DMS53 (cell line): ENCODE results near the gene PRCC.
"Not testable (repeated sequence)": the region's sequence is repeated elsewhere in the genome, so short reads cannot be mapped to it uniquely, and the experiment has no call there.

ENCODE experiments used
- DNase-seq: peaks from one replicate; lab custom pipeline; 2025; lab: John Stamatoyannopoulos, UW

The PRCC gene

DNA sequence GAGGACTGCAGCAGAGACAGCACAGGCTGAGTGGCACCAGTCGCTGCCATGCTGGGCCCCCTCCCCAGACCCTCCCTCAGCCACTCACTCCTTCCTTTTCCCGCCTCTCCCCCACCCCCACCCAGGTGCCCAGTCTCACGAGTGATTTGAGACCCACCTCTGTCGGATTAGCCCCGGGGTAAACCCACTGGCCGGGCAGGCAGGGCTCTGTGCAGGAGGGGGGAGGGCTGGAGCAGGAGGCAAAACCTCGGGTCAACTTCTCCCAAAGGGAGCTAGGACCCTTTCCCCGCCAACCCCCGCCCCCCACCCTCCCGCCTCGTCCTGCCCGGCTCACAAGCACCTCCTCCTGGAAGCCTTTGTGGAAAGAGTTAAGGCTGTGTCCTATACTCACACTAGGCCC is 23.0 kb upstream of the PRCC start:
- no peak for DNase-seq

DNA sequence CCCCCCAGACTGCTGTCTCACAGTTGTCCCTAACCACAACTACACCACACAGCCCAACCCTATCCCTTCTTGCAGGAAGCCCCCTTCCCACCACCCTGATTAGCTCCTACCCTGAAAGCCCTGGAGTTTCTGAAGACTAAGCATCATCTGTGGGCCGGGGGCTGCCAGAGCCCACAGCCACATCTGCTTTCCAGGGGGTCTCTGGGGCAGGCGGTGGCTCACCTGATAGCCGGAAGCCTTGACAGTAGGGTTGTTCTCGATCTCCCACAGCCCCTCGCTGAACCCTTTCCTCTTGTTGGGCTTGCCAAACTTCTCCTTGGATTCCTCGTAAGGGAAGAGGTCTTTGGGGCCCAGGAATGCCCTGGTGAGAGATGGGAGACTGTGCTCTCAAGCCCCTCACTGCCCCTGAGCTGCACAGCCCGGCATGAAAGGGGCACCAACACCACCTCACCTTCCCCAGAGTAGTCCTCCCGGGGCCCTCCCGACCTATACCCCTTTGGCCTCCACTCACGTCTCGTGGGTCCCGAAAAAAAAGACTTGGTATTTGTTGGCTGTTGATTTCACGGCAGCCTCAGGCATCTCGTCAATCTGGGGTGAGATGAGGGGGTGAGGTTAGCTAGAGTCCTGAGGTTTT is 22.4 kb upstream of the PRCC start:
- no peak for DNase-seq

GRCh38 chr1:156745881-156746280 is 21.5 kb upstream of the PRCC start:
- DNase-seq = no peak

DNA sequence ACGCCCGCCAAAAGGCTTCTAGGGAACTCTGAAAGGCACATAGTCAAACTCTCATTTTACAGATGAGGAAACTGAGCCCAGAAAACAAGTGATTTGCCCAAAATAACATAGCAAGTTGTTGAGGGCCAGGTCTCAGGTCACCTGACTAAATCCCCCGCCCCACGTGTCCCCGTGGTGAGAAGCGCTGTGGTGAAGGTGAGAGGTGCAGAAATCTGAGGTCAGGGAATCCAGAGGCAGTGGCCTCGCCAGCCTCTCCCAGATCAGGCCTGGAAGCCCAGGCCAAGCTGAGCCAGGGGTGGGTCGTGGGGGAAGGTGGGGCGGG is 21.0 kb upstream of the PRCC start:
- DNase-seq = no peak

DNA sequence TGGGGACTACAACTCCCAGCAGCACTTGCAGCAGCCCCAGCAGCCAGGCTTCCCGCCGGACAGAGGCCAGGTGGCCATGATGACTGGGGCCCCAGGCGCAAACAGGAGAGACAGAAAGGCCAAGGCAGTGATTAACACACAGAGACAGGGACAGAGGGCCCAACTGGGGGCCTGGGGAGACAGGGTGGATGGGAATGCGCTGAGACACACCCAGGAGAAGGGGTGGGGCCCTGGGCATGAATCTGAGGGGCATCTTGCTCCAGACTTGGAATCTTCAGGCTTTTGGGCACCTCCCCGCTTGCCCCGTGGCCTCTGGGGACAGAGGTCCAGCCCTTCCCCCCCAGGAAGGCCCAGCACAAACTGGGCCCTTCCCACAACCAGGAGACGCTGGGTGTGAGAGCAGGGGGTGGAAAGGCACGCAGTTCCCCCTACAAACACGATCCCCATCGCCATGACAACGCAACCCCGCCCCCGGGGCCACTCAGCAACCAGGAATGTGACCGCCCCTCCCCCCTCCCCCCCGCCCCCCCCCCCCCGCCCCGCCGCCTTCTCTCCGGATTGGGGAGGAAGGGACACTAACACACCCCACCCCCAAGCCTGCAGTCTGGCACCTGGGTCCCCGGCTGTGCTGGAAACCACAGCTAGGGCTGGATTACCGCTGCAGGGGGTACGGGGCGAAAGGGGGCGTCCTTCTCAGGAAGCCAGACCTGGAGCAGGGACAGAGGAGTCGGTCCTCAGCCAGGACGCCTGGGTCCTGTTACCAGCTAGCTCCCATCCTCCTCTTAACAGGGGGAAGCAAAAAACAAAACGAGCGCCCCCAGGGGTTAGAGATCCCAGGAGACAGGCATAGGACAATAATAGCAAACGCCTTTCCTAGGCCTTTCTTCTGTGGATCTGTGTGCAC is 20.4 kb upstream of the PRCC start:
- peak; percentile 92 for DNase-seq

- DNase-seq = peak; percentile 54
Observed at GRCh38 chr1:156747742-156748669, 19.3 kb upstream of the PRCC start.

DNA sequence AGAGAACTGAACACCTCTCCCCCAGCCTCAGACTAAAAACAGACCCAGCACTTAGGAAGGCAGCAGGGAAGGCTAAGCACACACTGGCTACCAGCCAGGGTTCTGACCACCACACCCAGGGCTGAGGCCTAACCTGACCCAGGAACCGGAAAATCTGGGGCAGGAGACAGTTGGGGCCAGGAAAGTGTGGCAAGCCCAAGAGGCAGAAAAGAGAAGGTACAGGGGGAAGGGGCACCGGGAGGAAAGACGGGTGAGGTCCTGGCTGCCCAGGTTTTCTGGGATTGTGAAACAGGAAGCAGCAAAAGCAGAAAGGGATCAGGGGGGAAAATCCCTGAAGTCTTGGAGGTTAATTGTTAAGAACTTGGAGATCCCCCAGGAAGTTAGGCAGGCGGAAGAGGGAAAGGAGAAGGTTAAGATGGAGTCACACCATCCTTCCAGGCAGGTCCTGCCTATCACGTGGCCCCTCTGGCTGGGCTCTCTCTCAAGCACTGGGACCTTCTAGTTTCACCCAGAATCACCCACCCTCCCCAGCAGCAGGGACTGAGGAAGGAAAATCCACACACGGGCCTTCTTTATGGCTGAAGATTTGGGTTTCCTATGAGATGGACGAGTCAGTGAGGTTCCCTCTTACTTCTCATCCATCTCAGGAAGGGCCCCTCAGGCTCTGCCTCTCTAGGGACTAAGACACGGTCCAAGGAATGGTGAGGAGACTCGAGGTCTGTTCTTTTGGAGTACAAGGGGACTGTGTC is 18.5 kb upstream of the PRCC start:
- peak; percentile 60 for DNase-seq

DNA sequence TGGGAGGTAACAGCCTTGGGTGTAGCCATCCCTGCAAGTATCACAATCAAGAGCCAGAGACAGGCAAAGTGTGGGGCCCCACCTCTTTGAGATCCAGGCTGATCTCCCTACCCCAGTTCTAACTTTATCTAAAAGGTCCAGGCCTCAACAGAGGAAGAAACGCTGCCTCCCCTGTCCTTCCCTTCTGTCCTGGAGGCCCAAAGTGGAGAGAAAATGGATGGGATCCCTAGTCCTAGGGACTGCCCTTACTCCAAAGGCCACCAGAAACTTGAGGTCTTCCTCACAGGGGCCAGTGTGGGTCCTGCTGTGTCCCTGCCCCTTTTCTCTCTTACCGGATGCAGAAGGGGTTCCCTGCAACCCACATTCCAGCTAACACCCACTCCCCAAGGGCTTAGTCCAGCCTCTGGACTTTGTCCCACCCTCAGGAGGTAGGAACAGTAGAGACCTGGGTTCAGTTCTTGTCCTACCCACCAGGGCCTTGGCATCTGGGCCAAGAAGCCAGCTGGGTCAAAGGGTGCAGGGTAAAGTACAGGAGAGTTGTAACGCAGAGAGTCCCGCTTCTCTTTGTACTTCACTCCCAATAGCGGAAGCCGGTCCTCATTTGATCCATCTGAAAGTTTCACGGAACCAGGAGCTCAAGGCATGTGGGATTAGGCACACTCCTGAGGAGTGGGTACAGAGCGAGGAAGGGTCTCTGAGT is 17.8 kb upstream of the PRCC start:
- no peak for DNase-seq

GRCh38 chr1:156750191-156750672 is 17.1 kb upstream of the PRCC start:
- peak; percentile 84 for DNase-seq

DNA sequence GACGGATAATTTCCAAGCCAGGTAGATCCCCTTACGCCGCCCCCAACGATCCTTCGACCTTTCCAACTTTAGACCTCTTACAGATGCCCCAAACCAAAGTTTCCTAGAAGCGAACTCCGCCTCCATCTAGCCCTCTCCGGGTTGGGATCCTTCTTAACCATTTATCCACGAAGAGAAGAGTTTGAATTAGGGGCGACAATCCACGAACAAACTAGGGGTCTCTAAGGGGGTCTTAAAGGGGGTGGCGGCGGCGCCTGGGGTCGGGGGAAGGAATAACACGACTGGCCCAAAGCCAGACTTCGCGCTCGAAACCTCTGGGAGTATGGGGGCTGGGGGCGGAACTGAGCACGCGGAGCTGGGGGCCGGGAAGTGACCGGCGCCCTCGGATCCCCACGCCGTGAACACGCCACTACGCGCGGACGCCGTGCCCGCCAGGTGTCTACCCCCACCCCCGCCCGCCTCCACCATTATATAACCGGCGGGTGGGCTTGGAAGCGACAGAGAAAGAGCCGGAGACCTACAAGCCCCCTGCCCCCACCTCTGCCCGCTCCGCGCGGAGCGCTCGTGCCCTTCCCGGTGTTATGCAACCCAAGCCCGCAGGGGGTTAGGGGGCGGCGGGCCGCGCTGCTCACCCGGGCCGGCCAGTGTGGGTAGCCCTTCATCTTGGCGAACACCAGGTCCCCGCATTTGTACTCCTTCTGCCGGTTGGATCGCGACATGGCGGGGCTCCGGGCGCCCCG is 16.5 kb upstream of the PRCC start:
- DNase-seq = peak; percentile 73

DNA sequence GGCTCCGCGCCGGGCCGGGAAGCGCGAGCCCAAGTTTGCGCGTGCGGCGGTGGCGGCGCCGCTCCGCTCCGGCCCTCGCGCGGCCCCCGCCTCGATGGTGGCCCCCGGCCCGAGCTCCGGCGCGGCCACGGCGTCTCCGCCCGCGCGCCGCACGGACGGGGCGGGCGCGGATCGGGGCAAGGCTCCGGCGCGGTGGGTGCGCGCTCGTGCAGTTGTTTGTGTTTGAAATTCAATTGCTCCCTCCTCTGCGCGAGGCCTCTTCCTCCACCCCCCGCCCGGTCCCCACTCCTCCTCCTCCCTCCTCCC is 15.9 kb upstream of the PRCC start, which contains the start of gene HDGF:
TSS of gene HDGF (minus strand) at position 225 of the 306 bp plus-strand sequence. CDS start 246 bp downstream, outside the sequence.
- DNase-seq = no peak

- peak; percentile 98 for DNase-seq
Observed at GRCh38 chr1:156751757-156752481, 15.4 kb upstream of the PRCC start.

GRCh38 chr1:156752843-156753482 is 14.4 kb upstream of the PRCC start:
- DNase-seq = peak; percentile 38

DNA sequence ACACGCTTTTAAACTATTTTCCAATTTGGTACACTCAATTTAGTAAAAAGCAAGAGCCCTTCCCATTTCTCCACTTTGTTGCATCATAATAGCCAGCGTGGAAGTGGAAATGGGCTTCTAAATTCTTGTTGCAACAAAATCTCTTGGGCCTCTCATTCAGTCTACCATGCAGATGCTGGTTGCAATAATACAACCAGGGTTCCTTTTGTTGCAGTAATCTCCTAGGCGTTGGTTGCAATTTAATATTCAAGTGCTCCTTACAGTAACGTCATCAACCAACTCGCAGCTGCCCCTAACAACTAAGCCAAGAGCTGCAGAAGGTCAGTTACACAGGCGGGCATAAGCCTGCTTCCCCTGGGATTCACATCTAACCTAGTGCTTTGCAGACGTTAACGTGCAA is 13.1 kb upstream of the PRCC start:
- no peak for DNase-seq

GRCh38 chr1:156755527-156755950 is 11.8 kb upstream of the PRCC start:
- no peak for DNase-seq

GRCh38 chr1:156756355-156756754 is 11.0 kb upstream of the PRCC start:
- DNase-seq = no peak

GRCh38 chr1:156757572-156758253 is 9.6 kb upstream of the PRCC start:
- DNase-seq = not testable (repeated sequence)

DNA sequence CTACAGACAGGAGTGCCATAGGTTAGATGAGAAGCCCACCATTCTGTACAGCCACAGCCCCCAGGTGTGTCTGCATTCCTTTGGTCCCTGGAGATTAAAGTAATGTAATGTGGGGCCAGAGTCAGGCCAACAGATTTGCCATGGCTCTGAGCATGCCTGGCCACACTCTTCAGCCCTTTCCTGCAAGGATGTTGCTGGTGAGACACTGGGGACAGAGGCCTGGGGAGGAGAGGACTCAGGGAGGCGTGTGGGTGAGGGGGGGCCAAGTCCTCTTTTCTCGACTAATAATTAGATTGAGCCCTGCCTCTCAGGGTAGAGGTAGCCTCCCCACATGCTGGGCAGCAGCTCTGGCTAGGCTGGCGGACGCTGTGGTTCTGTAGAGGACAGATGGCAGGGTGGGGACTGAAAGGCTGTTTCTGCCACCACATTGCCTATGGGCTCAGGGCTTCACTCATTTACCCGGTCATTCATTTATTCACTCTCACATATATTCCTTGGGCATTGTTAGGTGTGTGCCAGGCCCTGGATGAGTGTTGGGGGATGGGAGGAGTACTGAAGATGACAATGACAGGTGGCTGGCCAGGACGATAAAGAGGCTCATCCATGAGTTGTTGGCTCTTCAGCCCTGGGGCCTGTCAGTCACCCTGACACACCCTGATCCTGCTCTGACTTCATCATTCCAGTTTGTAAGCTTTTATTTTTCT is 7.1 kb upstream of the PRCC start:
- peak; percentile 62 for DNase-seq
